Measurements from ENCODE around the gene C2CD2.

DNA sequence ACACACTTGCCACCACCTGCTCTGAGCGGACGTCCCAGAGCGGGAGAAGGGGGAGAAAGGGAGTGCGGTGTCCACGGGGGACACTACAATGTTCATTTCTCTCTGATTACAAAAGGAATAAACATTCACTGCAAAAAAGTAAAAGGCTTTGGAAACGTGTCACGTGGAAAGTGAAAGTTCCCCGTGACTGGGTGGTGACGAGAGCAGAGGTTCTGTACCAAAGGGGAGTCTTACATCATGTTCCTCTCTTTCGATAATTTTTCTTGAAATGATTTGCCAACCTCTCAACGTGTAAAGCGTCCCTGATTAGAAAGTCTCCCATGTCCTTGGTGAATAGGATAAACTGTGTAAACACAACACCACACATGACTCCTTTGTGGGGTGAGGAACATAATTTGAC lies 52.7 kb downstream of the C2CD2 start:
- TF ChIP-seq, protein P1, sequence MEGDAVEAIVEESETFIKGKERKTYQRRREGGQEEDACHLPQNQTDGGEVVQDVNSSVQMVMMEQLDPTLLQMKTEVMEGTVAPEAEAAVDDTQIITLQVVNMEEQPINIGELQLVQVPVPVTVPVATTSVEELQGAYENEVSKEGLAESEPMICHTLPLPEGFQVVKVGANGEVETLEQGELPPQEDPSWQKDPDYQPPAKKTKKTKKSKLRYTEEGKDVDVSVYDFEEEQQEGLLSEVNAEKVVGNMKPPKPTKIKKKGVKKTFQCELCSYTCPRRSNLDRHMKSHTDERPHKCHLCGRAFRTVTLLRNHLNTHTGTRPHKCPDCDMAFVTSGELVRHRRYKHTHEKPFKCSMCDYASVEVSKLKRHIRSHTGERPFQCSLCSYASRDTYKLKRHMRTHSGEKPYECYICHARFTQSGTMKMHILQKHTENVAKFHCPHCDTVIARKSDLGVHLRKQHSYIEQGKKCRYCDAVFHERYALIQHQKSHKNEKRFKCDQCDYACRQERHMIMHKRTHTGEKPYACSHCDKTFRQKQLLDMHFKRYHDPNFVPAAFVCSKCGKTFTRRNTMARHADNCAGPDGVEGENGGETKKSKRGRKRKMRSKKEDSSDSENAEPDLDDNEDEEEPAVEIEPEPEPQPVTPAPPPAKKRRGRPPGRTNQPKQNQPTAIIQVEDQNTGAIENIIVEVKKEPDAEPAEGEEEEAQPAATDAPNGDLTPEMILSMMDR (IDR thresholded peaks at IDR 0.05; ENCODE audit: low read length): no peak
- TF ChIP-seq EZH2 (IDR thresholded peaks at IDR 0.05; ENCODE audit: borderline replicate concordance, low read length): no peak
